Activated CD8-positive, alpha-beta memory T cell treated with anti-CD3 and anti-CD28 coated beads for 4 hours (primary cell): ENCODE measurements around the gene FBLN7.

Source experiments
- DNase-seq, 2 donors: peaks; one replicate each; pipeline ENCODE4 v3.0.0-alpha.2; 2020; ENCODE audit warnings: low read depth in 2 of 2

Gene FBLN7

DNA sequence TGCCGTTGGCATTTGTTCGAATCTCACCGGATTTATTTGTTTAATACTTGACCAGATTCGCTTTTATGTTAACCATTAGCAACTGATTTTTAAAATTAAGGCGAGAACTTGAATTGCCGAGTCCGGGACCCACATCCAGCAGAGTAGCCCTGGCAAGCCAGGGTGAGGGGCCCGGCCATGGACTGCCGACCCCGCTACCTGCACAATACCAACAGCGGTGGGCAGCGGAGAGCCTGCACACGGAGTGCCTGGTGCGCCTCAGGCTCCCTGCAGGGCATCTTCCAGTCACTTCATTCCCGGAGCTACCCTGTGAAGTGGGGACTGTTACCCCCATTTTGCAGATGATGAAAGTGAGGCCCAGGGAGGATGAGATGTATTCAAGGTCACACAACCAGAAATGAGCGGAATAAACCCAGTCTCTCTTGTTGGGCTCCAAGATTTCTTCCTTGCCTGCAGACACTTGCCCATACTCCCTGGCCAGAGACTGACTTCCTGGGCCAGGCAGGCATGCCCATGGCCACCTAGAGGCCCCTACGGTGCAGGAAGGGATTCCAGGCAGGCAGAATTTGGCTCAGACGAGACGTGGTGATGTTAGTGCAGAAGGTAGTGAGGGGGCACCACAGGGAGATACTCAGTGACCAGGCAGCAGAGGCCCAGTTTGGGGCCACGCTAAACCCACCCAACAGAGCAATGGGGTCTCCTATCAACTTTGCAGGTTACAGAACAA is 2.9 kb downstream of the FBLN7 start:
- DNase-seq: no peak

DNA sequence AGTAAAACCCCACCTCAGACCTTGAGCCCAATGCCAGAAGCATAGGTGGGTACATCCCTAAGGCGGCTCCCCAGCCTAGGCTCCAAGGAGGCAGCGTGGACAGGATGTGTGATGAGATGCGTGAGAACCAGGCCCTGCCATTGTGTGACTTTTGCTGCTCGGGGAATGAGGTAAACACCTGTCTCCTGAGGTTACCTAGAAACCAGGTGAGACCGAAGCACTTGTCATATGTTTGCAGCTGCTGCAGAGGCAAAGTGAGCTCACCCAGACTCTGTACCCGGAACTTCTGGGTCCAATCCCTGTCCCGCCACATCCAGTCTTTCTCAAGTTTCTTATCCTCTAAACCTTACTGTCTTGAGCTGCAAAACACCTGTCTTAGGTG is 3.4 kb downstream of the FBLN7 start:
- DNase-seq: no peak

DNA sequence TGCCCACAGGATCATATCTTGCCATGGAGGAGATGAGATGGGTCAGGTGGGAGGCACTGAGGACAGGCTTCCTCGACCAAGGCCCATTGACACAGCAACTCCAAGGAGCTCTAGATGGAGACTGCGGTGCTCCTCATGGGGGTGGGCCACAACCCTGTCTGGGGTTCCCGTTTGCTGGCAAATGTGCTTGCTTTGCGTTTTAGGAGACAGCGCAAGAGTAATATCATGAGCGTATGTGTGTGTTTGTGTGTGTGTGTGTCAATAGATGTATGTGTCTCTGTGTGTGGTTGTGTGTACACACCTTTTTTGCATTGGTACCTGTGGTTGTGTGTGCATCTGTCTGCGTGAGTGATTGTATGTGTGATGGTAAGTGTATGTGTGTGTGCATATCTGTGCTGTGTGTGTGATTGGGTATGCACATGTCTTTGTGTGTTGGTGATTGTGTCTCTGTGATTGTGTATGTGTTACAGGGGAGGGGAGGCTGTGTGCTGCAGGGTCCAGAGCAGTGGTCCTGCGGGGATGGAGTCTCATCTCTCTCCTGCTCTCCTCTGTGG is 4.4 kb downstream of the FBLN7 start:
- no peak for DNase-seq

DNA sequence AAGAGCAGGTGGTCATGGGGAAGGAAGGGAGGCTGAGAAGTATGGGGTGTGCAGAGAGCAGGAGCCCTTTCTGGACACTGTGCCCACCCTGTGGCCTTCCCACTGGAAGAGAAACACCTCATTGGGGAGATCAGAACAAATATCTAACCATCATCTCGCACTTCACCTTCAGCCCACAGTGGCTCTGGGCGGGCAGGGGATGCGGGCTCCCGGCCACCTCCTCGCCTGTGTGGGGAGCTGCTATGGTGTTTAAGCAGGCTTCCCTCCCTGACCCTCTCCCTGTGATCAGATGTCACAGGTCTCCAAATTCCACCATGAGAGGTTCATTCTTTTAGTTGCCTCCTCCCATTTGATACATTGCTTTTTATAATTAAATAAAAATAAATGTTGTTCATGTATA is 5.0 kb downstream of the FBLN7 start:
- no peak for DNase-seq

DNA sequence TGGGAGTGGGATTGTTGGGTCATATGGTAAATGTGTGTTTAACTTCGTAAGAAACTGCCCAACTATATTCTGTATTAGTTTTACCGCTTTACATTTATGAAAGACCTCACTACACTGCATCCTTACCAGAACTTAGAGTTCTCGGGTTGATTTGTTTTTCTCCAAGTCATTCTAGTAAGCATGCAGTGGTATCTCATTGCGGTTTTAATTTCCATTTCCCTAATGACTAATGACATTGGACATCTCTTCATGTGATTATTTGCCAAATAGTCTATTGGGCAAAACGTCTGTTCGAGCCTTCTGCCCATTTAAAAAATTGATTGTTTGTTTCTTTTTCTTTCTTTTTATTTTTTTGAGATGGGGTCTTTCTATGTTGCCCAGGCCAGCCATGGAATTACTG is 6.8 kb downstream of the FBLN7 start:
- DNase-seq: no peak

DNA sequence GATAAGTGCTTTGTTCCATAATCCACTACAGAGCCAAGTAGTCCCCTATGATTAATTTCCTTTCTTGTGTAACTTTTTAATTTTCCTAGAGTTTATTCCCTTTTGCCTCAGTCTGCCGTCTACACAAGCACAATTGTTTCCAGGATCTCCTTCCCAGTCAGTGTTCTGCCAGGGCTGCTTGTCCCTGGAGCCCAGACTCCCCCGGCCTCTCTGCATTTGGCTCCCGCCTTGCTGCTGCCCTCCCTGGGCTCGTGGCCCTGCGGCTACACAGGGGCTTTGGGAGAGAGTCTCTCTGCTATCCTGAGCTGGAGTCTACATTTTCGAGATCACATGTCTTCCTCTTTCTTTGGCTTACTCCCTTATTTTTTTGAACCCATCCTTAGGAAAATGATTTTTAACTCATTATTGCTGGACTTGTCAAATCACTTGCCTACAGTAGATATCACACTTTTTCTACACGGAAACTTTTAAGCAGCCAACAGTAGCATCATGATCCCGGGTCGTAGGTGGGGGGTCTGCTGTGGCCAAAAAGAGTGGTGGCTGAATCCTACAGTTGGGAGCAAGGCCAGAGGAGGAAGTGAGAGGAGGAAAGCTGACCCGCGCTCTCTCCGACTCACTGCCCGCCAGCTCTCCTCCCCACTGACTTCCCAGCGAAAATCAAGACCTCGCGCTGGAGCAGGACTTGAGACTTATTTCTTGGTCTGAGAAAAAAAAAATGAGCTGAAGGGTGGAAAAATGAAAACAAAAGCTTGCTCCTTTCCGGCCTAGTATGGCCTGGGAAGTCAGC is 9.4 kb downstream of the FBLN7 start:
- no peak for DNase-seq

DNA sequence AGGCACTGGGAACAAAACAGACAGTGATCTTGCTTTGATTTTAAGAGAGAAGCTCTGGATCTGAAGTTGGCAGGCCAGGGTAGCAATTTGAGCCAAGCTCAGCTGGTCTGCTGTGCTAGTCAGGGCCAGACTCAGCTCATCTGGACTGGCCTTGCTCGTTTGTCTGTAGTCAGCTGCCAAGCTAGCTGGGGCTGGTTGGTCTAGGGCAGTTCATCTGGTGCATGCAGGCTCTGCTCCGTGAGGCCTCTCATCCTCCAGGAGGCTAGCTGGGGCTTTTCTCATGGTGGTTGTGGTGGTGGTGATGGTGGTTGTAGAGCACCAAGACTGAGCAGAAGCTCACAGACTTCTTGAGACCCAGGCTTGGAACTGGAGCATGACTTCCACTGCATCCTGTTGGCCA is 10.3 kb downstream of the FBLN7 start:
- no peak for DNase-seq

DNA sequence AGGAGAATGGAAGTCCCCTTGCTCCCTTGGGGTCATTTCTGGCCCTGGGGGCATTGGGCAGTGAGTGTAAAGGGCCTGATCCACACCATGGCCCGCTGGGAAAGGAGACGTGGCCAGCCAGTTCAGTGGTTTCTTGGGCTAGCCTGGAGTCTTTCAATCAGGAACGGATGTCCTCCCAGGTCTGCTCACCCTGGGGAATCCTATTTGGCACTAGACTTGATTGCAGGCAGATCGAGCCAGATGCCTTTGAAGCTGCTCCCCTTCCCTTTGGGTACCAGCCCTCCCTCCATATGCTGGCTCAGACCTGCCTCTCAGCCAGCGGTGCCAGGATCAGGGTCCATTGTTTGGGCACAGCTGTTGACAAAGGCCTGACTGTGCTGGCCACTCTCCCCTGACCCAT is 11.0 kb downstream of the FBLN7 start:
- DNase-seq: no peak

DNA sequence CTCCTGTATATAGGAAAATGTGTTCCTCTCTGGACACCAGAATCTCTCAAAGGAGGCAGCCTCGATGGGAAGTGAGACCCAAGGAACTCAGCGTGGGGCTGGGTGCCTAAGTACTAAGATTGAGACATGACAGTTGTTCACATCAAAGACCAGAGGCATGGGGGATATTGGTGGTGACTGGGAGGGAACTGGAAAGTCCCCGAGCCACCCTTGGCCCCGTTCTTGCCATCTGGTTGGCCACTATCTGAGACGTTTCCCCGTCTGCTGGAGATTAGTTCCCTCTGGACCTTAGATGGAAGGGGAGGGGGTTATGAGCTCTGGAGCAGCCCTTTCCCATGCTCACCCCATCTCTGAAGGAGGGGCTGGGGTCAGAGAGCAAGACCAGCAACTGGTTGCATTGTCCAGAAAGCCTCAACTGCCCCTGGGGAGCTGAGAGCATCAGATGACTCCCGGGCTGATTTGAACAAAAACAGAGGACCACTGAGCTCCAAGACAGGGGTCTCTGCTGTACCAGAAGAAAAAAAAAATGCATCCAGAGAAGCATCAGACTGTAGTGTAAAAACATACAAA is 11.8 kb downstream of the FBLN7 start:
- DNase-seq: no peak

DNA sequence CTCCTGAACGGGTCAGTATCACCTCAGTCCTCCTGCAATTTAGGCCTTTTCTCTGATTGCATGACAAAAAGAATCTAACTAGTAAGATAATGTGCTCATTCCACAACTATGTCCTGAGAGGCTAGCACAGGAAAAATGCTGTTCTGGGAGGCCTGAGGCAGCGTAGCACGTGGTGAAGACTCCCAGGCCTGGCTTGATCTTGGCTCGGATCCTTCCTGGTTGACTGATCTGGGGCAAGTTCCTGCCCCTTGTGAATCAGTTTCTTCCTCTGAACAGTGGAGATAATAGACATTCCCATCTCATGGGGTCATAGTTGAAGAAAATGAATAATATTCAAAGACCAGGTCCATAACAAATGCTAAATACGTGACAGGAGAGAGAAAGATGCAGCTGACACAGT is 12.3 kb downstream of the FBLN7 start:
- DNase-seq: no peak

DNA sequence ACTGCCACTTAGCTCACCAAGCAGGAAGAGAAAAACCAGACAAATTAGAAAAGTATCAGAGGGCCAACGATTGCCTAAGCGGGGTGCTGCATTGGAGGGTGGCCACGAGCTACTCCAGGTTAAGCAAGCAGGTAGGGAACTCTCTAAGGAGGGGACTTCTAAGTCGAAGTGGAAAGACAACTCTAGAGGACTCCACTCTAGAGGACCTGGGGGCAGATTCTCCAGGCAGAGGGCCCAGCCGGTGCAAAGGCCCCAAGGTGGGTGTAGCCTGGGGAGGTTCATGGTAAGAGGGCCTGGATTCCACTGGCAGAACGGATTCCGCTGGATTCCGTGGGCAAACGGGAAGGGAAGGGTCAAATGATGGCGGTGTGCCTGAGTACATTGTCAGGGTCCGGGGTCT is 12.7 kb downstream of the FBLN7 start:
- no peak for DNase-seq

DNA sequence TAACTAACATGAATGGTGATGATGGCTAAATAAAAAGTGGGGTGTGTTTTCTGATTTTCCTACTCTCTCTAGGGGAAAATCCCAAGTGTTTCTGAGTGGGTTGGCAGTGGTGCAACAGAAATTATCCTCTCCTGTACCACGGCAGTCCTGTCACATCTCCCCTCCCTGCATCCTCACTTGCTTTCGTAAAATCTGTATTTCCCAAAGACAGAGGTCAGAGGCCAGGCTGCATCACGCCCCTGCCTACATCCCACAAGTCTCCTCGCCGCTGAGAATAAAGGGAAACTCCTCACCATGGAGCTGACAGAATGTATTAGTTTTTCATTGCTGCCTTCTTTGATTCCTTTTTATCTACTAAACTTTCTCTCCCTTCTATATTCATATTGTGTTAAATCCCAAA is 13.1 kb downstream of the FBLN7 start:
- DNase-seq: no peak

DNA sequence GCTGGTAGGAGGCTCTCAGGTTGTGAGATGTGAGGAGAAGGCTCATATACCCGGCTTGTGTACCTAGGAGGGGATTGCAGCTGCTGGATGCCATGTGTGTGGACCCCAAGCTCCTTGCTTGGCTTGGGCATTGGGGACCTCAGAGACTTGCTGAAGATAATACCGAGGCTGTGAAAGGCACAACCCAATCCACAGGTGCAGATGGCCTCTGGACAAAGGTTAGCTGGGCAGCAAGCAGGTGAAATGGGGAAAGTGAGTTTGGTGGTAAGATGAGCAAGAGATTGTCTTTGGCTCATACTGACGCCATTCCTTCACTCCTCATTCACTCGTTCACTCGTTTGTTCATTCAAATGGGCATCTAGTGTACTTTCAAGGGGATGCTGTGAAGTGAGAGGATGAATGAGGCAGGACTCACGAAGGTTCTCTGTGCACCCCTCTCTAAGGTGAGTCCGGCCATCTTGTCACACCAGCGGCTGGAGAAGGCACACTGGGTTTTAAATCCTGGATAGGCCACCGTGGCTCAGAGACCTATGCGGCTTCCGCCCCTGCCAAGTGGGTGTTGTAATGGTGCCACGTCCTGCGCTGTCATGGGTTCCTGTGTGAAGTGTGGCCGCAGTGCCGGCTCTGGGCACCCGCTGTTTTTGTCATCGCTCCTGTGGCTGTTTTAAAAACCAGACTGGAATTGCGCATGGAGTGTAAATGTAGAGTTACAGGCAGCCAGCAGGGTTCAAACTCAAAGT is 13.7 kb downstream of the FBLN7 start:
- DNase-seq: no peak

DNA sequence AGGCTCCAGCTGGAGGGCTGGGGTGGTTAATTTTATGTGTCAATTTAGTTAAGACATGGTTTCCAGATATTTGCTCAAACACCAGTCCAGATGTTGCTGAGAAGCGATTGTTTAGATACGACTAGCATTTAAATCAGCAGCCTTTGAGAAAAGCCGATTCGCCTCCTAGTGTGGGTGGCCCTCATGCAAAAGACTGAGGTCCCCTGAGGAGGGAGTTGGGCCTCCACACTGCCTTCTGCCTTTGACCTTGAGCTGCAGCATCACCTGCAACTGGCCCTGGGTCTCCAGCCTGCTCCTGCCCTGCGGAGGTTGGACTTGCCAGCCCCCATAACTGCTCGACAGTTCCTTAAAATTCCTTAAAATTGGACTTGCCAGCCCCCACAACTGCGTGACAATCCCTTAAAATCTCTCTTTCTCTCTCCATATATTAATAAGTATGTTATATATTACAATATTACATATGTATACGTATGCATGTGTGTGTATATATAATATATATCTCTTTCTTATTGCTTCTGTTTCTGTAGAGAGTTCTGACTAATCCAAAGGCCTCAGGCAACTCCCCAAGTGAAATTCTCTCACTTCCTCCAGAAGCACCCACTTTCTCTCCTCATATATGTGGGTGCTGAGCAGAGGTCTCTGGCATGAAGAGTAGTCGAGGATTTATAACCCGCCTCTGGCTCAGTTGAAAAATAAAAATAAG is 14.4 kb downstream of the FBLN7 start:
- no peak for DNase-seq

DNA sequence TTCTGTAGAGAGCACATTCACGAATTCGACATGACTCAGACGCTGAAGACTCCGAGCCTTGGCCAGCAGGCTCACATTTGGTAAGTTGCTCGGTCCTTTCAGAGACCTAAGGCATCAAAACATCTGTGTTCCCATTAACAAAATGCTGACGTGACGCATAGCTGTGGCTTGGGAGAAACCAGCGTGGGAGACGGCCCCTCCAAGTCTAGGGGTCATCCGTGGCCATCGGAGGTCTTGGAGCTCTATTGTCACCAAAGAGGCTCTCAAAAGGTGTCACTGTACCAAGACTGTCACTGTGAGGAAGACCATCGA is 14.9 kb downstream of the FBLN7 start:
- no peak for DNase-seq

DNA sequence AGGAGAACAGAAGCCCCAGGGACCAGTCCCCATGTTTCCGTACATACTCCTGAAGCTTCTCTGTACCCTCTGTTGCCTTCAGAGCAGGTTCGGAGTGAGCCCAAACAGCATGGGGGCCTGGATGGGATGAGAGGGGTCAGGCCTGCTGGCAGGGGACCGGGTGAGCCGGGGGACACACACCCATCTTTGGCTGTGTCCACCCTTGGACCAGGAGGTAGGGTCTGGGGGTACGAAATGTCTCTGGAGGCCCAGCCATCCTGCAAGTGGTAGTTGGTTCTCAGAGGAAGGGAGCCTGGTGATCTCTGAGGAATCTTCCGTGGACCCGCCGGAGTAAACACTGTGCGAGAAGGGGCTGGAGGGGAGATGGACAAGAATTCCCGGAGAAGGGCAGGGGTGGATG is 15.3 kb downstream of the FBLN7 start:
- no peak for DNase-seq

DNA sequence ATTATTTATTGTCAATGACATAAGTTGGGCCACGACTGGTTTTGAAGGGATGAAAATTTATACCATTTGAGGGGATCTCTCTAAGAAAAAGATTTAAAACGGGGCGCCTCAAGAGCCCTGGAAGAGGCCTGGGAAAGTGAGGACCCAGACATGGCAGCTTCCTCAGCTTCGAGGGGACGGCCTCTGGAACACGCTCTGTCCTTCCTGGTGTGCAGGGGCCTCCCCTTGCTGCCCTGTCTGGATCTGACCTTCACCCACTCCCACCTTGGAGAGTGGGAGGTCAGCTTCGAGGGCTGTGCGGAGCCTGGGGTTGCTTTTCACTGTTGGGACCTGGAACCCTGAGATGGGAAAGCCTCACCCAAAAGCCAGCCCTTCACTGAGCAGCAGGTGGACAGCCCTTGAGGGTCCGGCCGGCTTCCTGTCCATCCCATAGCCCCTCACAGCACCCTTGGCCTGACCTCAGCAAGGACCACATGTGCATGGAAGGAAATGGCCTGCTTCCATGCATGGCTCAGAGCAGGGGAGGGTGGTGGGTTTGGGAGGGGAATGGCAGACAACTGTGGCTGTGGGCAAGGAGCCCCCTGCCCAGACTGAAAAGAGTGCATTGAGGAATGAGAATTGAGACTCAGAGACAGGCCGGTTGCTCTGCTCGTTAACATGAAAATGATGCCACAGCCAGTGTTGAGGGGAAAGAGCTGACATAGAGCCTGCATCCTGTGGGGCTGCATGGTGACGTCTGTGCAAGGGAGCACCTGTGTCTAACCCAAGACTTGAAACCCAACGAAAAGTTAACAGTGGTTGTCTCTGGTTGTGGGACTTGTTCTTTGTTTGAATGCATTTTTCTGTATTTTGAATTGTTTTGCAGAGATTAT is 16.3 kb downstream of the FBLN7 start:
- DNase-seq: no peak

DNA sequence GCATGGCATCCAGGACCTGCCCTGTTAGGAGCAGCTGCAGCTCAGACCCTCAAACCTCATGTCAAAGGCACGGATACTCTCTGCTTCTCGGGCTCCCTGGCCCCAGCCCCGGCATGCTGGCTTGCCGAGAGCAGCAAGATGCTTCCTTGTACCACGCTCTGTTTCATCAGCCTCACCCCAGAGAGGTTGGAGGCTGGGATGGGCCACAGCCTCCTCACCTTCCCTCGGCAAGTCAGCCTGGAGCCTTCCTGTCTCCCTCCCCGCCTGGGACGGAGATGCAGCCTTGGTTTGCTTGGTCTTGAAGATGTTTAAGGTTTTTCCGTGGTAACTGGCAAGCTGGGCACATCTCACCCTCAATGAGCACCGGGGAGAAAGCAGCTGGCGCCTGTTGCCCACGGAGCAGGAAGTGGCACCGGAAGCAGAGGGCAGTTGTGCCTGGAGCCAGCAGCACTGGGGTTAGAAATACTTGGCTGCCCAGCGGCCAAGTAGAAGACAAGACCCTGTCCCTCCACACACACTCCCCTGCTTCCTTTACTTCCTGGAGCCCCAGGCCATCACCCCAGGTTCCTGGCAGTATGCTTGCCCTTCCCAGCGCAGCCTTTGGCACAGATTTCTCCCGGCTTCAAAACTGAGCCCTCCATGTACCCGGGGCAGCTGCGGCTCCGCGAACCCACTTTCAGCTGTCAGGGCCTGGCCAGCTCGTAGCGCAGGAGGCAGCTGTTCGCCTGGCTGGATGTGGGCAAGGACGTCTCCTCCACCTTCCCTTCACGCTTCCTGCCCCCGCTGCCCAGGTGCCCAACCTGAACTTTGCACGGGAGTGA is 17.4 kb downstream of the FBLN7 start:
- no peak for DNase-seq

DNA sequence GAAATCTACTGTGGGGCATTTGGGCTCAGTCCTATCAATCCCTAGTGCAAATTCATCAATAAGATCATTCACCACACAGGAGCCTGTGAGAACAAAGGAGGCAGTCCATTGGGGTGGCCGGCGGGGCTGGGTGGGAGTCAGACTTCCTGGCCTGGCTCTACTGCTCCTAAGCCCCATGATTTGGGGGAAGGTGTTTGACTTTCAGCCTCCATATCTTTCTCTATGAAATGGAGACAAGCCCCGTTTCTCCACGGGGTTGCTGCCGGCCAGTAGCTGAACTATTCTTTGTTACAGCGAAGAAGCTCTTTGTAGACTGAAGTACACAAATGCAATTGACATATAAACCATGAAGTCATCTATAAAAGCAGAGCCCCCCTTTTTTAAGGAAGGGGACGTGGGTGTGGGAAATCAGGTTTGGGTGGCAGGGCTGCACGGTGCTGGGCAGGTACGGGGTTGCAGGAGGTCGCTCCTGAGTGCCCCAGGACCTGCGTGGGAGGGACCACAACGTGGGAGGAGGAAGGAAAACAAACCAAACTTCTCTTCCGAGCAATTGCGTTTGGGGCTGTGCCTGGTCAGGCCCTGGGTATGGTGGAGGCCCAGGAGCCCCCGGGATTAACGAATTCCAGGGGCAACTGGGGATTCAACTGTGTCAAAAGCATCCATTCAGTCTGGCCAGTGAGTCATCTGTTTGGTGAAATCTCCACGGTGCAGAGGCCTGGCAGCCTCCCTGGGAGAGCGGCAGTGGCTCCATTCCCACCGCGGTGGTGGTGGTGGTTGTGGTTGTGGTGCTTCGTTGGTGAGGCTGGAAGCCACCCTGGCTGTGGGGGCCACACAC is 18.2 kb downstream of the FBLN7 start:
- DNase-seq: peak in 1 of 2 donors; percentile 7
